Activated T-cell treated with anti-CD3 and anti-CD28 coated beads, Interleukin-2, amount 50 U/mL, for 24 hours (primary cell): ENCODE data around the gene HLA-G.
A peak's percentile ranks its signal among the peaks of the same experiment; 100 is the strongest.

Source experiments
- DNase-seq: peaks from one replicate; pipeline ENCODE4 v3.0.0-alpha.2; 2020
- H3K27ac Mint-ChIP-seq: 2 replicates; pipeline ENCODE4 v1.8.0; 2020; ENCODE audit warnings: mild to moderate bottlenecking, mixed read lengths
- H3K27me3 Mint-ChIP-seq: 2 replicates; pipeline ENCODE4 v1.8.0; 2020; ENCODE audit warnings: mixed read lengths
- H3K36me3 Mint-ChIP-seq: 2 replicates; pipeline ENCODE4 v1.8.0; 2020; ENCODE audit warnings: low read depth, mixed read lengths
- H3K4me1 Mint-ChIP-seq: 2 replicates; pipeline ENCODE4 v1.8.0; 2020; ENCODE audit warnings: low read depth, mixed read lengths
- H3K4me3 Mint-ChIP-seq: 2 replicates; pipeline ENCODE4 v1.8.0; 2020; ENCODE audit warnings: mild to moderate bottlenecking, moderate library complexity, mixed read lengths
- H3K9me3 Mint-ChIP-seq: 2 replicates; pipeline ENCODE4 v1.8.0; 2020; ENCODE audit warnings: mixed read lengths

HLA-G gene

GRCh38 chr6:29809249-29809648, 18.4 kb upstream of the HLA-G start:
- H3K27me3 Mint-ChIP-seq, result peaks cover 24% of the 10 kb centered on the region
- H3K4me3 Mint-ChIP-seq, result no peak overlapping the region
- H3K27ac Mint-ChIP-seq, result no peak overlapping the region
- no peak for DNase-seq
- no peaks in the 10 kb centered on the region for H3K36me3 Mint-ChIP-seq
- peaks cover 2% of the 10 kb centered on the region for H3K4me1 Mint-ChIP-seq
- no peaks in the 10 kb centered on the region for H3K9me3 Mint-ChIP-seq

- Mint-ChIP-seq H3K27me3 (peaks cover 21% of the 10 kb centered on the region), H3K36me3 (no peaks in the 10 kb centered on the region), H3K9me3 (no peaks in the 10 kb centered on the region), H3K4me3 (no peak overlapping the region), H3K4me1 (peaks cover 2% of the 10 kb centered on the region), H3K27ac (no peak overlapping the region)
- DNase-seq, result no peak
These were observed 17.3 kb upstream of the HLA-G start for GRCh38 chr6:29810371-29810770.

GRCh38 chr6:29811377-29811776, 16.2 kb upstream of the HLA-G start:
- Mint-ChIP-seq H3K27ac (no peak overlapping the region), H3K36me3 (no peaks in the 10 kb centered on the region), H3K9me3 (no peaks in the 10 kb centered on the region), H3K4me3 (no peak overlapping the region), H3K4me1 (peaks cover 2% of the 10 kb centered on the region), H3K27me3 (peaks cover 15% of the 10 kb centered on the region)
- DNase-seq, result no peak

- DNase-seq, result no peak
- peaks cover 2% of the 10 kb centered on the region for H3K4me1 Mint-ChIP-seq
- peaks cover 5% of the 10 kb centered on the region for H3K27me3 Mint-ChIP-seq
- no peaks in the 10 kb centered on the region for H3K36me3 Mint-ChIP-seq
- H3K27ac Mint-ChIP-seq, result no peak overlapping the region
- no peaks in the 10 kb centered on the region for H3K9me3 Mint-ChIP-seq
- no peak overlapping the region for H3K4me3 Mint-ChIP-seq
These were observed 14.6 kb upstream of the HLA-G start for GRCh38 chr6:29813066-29813465.

GRCh38 chr6:29813809-29814208, 13.8 kb upstream of the HLA-G start:
- Mint-ChIP-seq H3K27me3 (peaks cover 12% of the 10 kb centered on the region), H3K4me3 (no peak overlapping the region), H3K27ac (no peak overlapping the region), H3K36me3 (no peaks in the 10 kb centered on the region), H3K4me1 (peaks cover 2% of the 10 kb centered on the region), H3K9me3 (no peaks in the 10 kb centered on the region)
- DNase-seq, result no peak

- no peak overlapping the region for H3K4me3 Mint-ChIP-seq
- no peaks in the 10 kb centered on the region for H3K4me1 Mint-ChIP-seq
- H3K9me3 Mint-ChIP-seq, result no peaks in the 10 kb centered on the region
- H3K36me3 Mint-ChIP-seq, result no peaks in the 10 kb centered on the region
- no peak for DNase-seq
- H3K27me3 Mint-ChIP-seq, result peaks cover 17% of the 10 kb centered on the region
- H3K27ac Mint-ChIP-seq, result no peak overlapping the region
These were observed 13.1 kb upstream of the HLA-G start for GRCh38 chr6:29814379-29815117.

GRCh38 chr6:29815118-29815750, 12.4 kb upstream of the HLA-G start:
- H3K4me3 Mint-ChIP-seq, result no peak overlapping the region
- H3K27me3 Mint-ChIP-seq, result peaks cover 22% of the 10 kb centered on the region
- no peaks in the 10 kb centered on the region for H3K36me3 Mint-ChIP-seq
- no peaks in the 10 kb centered on the region for H3K4me1 Mint-ChIP-seq
- no peaks in the 10 kb centered on the region for H3K9me3 Mint-ChIP-seq
- DNase-seq, result no peak
- H3K27ac Mint-ChIP-seq, result no peak overlapping the region

- H3K27ac Mint-ChIP-seq, result no peak overlapping the region
- DNase-seq, result no peak
These were observed 11.6 kb upstream of the HLA-G start for GRCh38 chr6:29816030-29816429.

GRCh38 chr6:29818892-29819291, 8.7 kb upstream of the HLA-G start:
- DNase-seq, result no peak
- Mint-ChIP-seq H3K4me3 (no peak overlapping the region), H3K27me3 (peaks cover 42% of the 10 kb centered on the region), H3K27ac (no peak overlapping the region), H3K4me1 (no peaks in the 10 kb centered on the region), H3K9me3 (no peaks in the 10 kb centered on the region), H3K36me3 (no peaks in the 10 kb centered on the region)

More at GRCh38 chr6:29816030-29816429, 11.6 kb upstream of the HLA-G start:
- H3K9me3 Mint-ChIP-seq, result no peaks in the 10 kb centered on the region
- peaks cover 25% of the 10 kb centered on the region for H3K27me3 Mint-ChIP-seq
- H3K4me1 Mint-ChIP-seq, result no peaks in the 10 kb centered on the region
- H3K4me3 Mint-ChIP-seq, result no peak overlapping the region
- no peaks in the 10 kb centered on the region for H3K36me3 Mint-ChIP-seq

- H3K27me3 Mint-ChIP-seq, result peaks cover 70% of the 10 kb centered on the region
- no peak for DNase-seq
- no peaks in the 10 kb centered on the region for H3K9me3 Mint-ChIP-seq
- no peak overlapping the region for H3K4me3 Mint-ChIP-seq
- H3K36me3 Mint-ChIP-seq, result no peaks in the 10 kb centered on the region
- no peak overlapping the region for H3K27ac Mint-ChIP-seq
- H3K4me1 Mint-ChIP-seq, result peaks cover 13% of the 10 kb centered on the region
These were observed 3.5 kb upstream of the HLA-G start for GRCh38 chr6:29824144-29824543.

- Mint-ChIP-seq H3K27me3 (peaks cover 77% of the 10 kb centered on the region), H3K9me3 (no peaks in the 10 kb centered on the region), H3K27ac (no peak overlapping the region), H3K4me1 (peaks cover 13% of the 10 kb centered on the region), H3K36me3 (no peaks in the 10 kb centered on the region), H3K4me3 (no peak overlapping the region)
- no peak for DNase-seq
These were observed 1.8 kb upstream of the HLA-G start for GRCh38 chr6:29825848-29826247.

- no peak overlapping the region for H3K27ac Mint-ChIP-seq
- no peak for DNase-seq
- peaks cover 77% of the 10 kb centered on the region for H3K27me3 Mint-ChIP-seq
- peaks cover 13% of the 10 kb centered on the region for H3K4me1 Mint-ChIP-seq
- no peaks in the 10 kb centered on the region for H3K9me3 Mint-ChIP-seq
- H3K4me3 Mint-ChIP-seq, result no peak overlapping the region
- no peaks in the 10 kb centered on the region for H3K36me3 Mint-ChIP-seq
These were observed 1.4 kb upstream of the HLA-G start for GRCh38 chr6:29826271-29826670.

- Mint-ChIP-seq H3K4me3 (peak overlapping the region; percentile 39), H3K27me3 (peaks cover 81% of the 10 kb centered on the region), H3K9me3 (no peaks in the 10 kb centered on the region), H3K36me3 (no peaks in the 10 kb centered on the region), H3K4me1 (peaks cover 13% of the 10 kb centered on the region), H3K27ac (no peak overlapping the region)
- no peak for DNase-seq
These were observed 809 bp downstream of the HLA-G start for GRCh38 chr6:29828471-29828797.

- no peak overlapping the region for H3K4me3 Mint-ChIP-seq
- no peak for DNase-seq
- H3K4me1 Mint-ChIP-seq, result peaks cover 13% of the 10 kb centered on the region
- no peak overlapping the region for H3K27ac Mint-ChIP-seq
- no peaks in the 10 kb centered on the region for H3K9me3 Mint-ChIP-seq
- peaks cover 72% of the 10 kb centered on the region for H3K27me3 Mint-ChIP-seq
- no peaks in the 10 kb centered on the region for H3K36me3 Mint-ChIP-seq
These were observed 2.1 kb downstream of the HLA-G start for GRCh38 chr6:29829766-29830165.

GRCh38 chr6:29830409-29830808, 2.8 kb downstream of the HLA-G start:
- H3K4me3 Mint-ChIP-seq, result no peak overlapping the region
- H3K27me3 Mint-ChIP-seq, result peaks cover 72% of the 10 kb centered on the region
- no peak overlapping the region for H3K27ac Mint-ChIP-seq

More at GRCh38 chr6:29830409-29830808, 2.8 kb downstream of the HLA-G start:
- Mint-ChIP-seq H3K36me3 (no peaks in the 10 kb centered on the region), H3K9me3 (no peaks in the 10 kb centered on the region), H3K4me1 (peaks cover 16% of the 10 kb centered on the region)
- DNase-seq, result no peak
